Activated naive CD4-positive, alpha-beta T cell treated with anti-CD3 and anti-CD28 coated beads, Interleukin-2, amount 50 U/mL, for 72 hours (primary cell): ENCODE results near the gene CANX. TPM values are rescaled to one million over a fixed set of nuclear protein-coding genes. Genes with fewer than 3 reads are reported as not detected.
"Not testable (repeated sequence)": the region's sequence is repeated elsewhere in the genome, so short reads cannot be mapped to it uniquely, and the experiment has no call there.

Experiments used
- ATAC-seq, 2 donors: fragments of 150-1000 bp; cut with Tn5 transposase; 2 replicates each; pipeline ENCODE4 v1.10.0; 2021; ENCODE audit warnings: mild to moderate bottlenecking in 2 of 2, moderate library complexity in 2 of 2
- DNase-seq, 2 donors: peaks; one replicate each; pipeline ENCODE4 v3.0.0; 2021 to 2022; ENCODE audit warnings: low spot score in 2 of 2
- H3K27ac Mint-ChIP-seq, 2 donors: one replicate each; pipeline ENCODE4 v1.8.0; 2022; ENCODE audit warnings: mild to moderate bottlenecking in 2 of 2, mixed read lengths in 2 of 2
- H3K36me3 Mint-ChIP-seq, 2 donors: one replicate each; pipeline ENCODE4 v1.8.0; 2022; ENCODE audit warnings: mixed read lengths in 2 of 2
- H3K9me3 Mint-ChIP-seq, 2 donors: one replicate each; pipeline ENCODE4 v1.8.0; 2022; ENCODE audit warnings: mixed read lengths in 2 of 2
- total RNA-seq, 2 donors: library from RNA; stranded (reverse); gene quantifications; one replicate each; pipeline ENCODE4 v1.2.3, GENCODE V29; 2022

The CANX gene
- total RNA-seq, 2 donors from 2014 or later = 417 to 484 TPM

DNA sequence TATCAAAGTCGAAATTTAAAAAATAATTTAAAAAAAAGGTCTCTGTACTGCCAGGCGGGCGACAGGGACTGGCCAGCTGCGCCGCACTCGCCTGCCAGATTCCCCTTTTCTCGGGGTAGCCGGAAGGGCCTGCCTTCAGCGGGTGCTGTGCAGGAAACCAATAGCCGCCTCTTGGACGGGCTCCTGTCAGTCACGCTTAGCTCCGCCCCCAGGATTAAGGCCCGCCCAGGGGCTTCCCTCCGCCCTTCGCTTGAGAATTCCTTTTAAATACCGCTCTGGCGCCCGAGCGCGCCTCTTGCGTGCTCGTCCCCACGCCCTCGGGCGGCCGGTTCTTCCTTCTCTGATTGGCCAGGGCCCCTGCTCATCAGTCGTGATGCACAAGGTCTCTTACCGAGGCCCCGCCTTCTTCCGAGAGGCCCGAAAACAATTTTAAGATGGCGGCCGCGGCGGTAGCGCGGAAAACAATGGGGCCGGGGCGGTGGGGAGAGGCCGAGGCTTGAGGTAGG lies 33.7 kb downstream of the CANX start, which contains the start of gene MAML1:
Gene MAML1, plus strand, starts transcription at position 411 of the 506 bp plus-strand sequence. CDS start 291 bp downstream, outside the sequence.
- peak; percentile 99 to 100 for DNase-seq
- peak; percentile 95 for ATAC-seq
- H3K9me3 Mint-ChIP-seq = no peaks in the 10 kb centered on the region
- H3K27ac Mint-ChIP-seq = peak within 1 kb of the TSS; percentile 91 to 97
- peaks cover 15 to 26% of the 10 kb centered on the region in 2 donors for H3K36me3 Mint-ChIP-seq

DNA sequence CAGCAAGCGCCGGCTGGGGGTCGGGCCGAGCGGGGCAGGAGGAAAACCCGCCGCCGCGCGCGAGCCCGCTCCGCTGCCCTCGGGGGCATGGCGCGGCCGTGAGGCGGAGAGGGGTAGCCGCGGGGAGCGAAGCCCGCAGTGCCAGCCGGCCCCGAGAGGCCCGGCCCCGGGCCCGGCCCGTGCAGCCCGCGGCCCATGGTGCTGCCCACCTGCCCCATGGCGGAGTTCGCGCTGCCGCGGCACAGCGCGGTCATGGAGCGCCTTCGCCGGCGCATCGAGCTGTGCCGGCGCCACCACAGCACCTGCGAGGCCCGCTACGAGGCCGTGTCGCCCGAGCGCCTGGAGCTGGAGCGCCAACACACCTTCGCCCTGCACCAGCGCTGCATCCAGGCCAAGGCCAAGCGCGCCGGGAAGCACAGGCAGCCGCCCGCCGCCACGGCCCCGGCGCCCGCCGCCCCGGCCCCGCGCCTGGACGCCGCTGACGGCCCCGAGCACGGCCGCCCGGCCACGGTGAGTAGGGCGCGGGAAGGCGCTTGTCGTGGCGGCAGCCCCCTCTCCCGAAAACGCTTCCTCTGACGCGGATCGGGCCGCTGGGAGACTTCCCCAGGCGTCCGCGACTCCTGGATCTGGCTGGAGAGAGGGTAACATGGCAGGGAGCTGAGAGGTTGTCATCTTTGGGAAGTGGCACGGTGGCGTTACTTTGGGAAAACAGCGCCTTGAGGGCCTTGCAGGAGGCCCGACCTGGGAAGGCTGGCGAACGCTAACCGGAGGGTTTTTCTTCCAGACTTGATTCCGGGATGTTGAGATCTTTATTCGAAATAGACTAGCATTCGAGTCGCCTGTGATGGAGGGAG lies 34.4 kb downstream of the CANX start:
- peaks cover 15 to 33% of the 10 kb centered on the region in 2 donors for H3K36me3 Mint-ChIP-seq
- peak in 1 of 2 donors; percentile 51 for DNase-seq
- peak overlapping the region; percentile 91 to 97 for H3K27ac Mint-ChIP-seq
- H3K9me3 Mint-ChIP-seq = no peaks in the 10 kb centered on the region
- peak; percentile 13 to 41 for ATAC-seq

DNA sequence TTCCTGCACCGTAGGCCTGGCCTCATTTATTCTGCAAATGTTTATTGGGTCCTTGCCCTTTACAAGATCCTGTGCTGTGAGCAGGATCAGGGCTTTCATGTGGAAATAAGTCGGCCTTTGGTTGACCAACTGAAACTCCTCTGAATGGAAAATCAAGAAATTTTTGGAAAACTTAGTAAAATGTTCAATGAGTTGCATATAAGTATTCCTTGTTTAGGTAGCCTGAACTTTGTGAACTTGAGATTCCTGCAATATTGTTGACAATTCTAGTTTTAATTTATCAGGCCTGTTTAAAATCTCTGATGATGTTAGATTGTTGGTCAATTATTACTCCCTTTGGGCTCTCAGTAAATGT lies 35.0 kb downstream of the CANX start:
- ATAC-seq = no peak
- Mint-ChIP-seq H3K27ac (peak overlapping the region; percentile 91 to 97), H3K9me3 (no peaks in the 10 kb centered on the region), H3K36me3 (peaks cover 15 to 39% of the 10 kb centered on the region in 2 donors)
- no peak for DNase-seq

DNA sequence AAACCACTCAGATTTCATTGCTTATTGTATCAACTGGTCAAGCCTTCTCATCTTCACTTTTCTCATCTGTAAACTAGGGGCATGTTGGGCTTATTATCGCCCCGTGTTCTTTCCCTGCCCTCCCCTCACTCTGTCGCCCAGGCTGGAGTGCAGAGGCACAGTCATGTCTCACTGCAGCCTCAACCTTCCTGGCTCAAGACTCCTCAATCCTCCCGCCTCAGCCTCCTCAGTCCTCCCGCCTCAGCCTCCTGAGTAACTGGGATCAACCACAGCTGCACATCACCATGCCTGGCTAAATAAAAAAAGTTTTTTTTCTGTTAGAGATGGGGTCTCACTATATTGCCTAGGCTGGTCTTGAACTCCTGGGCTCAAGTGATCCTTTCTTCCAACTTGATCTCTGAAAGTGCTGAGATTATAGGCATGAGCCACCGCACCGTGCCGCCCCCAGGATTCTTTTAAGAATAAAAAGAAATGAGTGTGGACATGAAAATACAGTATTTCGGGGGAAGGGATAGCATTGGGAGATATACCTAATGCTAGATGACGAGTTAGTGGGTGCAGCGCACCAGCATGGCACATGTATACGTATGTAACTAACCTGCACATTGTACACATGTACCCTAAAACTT lies 35.9 kb downstream of the CANX start:
- ATAC-seq = no peak
- DNase-seq = no peak
- Mint-ChIP-seq H3K9me3 (no peaks in the 10 kb centered on the region), H3K36me3 (peaks cover 15 to 44% of the 10 kb centered on the region in 2 donors), H3K27ac (peak overlapping the region in 1 of 2 donors; percentile 91)

DNA sequence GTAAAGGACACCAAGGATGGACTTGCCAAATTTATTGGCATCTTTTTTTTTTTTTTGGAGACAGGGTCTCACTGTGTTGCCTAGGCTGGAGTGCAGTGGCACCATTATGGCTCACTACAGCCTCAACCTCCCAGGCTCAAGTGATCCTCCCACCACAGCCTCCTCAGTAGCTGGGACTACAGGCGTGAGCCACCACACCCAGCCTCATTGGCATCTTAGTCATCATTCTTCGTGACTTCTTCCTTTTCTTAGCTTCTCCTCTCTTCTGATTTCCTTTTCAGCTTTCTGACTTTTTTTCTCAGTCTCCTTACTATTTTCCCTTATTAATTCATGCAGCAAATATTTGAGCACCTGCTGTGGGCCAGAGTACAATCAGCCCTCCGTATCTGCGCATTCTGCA lies 40.0 kb downstream of the CANX start:
- H3K27ac Mint-ChIP-seq = no peak overlapping the region
- H3K36me3 Mint-ChIP-seq = peaks cover 10 to 41% of the 10 kb centered on the region in 2 donors
- DNase-seq (no peak), ATAC-seq (peak in 1 of 2 donors; percentile 59)
- no peaks in the 10 kb centered on the region for H3K9me3 Mint-ChIP-seq

DNA sequence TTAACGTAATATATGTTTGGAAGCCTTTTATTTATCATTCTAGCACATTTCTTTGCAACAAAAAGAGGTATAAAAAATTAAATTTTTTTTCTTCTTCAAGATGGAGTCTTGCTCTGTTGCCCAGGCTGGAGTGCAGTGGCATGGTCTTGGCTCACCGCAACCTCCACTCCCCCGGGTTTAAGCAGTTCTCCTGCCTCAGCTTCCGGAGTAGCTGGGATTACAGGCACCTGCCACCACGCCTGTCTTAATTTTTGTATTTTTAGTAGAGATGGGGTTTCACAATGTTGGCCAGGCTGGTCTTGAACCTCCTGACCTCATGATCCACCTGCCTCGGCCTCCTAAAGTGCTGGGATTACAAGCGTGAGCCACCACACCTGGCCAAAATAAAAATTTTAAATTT lies 45.3 kb downstream of the CANX start:
- H3K9me3 Mint-ChIP-seq, H3K27ac Mint-ChIP-seq, DNase-seq, ATAC-seq: not testable (repeated sequence)
- peaks cover 0 to 14% of the 10 kb centered on the region in 2 donors for H3K36me3 Mint-ChIP-seq

DNA sequence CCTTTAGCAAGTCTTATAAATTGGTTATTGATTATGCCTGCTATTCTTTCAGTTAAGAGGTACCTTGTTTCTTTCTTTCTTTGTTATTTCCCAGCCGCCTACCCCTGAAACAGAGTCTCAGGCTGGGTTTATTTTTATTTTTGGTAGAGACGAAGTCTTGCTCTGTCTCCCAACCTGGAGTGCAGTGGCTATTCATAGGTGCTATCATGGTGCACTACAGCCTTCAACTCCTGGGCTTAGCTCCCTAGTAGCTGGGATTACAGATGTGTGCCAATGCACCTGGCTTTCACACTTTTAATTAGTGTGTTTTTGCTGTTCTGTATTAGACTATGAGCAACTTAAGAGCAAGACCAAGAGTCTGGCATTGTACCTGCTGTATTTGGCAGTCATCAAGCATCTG lies 48.1 kb downstream of the CANX start:
- Mint-ChIP-seq H3K27ac (no peak overlapping the region), H3K36me3 (peaks cover 0 to 17% of the 10 kb centered on the region in 2 donors), H3K9me3 (no peaks in the 10 kb centered on the region)
- no peak for ATAC-seq
- DNase-seq = no peak

DNA sequence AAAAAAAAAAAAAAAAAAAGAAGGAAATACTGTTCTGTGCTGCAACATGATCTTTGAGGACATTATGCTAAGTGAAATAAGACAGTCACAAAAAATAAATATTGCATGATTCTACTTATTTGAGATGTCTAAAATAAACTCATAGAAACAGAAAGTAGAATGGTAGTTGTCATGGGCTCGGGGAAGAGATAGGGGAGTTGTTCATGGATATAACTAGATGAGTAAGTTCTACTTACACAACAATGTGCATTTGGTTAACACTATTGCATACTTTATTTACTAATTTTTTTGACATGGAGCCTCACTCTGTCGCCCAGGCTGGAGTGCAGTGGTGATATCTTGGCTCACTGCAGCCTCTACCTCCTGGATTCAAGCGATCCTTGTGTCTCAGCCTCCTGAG lies 49.0 kb downstream of the CANX start:
- no peak for ATAC-seq
- Mint-ChIP-seq H3K27ac (no peak overlapping the region), H3K9me3 (no peaks in the 10 kb centered on the region), H3K36me3 (peaks cover 0 to 17% of the 10 kb centered on the region in 2 donors)
- no peak for DNase-seq

DNA sequence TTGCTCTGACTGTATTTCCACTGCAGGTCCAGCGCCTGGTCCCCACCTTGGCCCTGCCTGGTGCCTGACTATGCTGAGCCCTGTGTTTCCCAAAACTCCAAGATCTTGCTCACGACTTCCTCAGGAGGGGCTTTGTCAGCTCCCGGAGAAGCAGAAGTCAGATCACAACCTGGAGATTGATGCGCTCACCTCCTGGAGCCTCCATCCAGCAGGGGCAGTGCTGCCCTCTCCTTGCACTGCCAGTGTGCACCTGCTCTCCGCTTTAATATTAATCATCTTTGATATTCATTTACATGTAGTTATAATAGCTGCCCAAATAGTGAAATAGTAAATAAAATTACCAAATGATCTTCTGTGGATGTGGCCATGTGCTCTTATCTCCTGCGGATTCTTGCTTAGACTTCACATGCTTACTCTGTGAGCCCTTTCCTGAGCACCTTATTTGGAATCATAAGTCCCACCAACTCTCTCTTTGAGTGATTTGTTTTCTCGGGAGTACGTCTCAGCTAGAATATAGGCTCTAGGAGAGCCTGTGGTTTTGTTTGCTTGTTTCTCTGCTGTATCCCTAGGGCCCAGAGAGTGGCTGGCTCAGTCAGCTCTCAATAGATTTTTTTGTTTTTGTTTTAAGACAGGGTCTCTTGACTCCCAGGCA lies 51.2 kb downstream of the CANX start:
- peaks cover 0 to 24% of the 10 kb centered on the region in 2 donors for H3K36me3 Mint-ChIP-seq

DNA sequence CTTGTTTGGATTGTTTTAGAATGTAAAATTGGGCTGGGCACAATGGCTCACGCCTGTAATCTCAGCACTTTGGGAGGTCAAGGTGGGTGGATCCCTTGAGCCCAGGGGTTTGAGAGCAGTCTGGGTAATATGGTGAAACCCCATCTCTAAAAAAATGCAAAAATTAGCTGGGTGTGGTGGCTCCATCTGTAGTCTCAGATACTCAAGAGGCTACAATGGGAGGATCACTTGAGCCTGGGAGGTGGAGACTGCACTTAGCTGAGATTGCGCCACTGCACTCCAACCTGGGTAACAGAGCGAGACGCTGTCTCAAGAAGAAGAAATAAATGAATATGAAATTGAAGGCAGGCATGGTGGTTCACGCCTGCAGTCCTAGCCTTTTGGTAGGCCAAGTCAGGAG lies 55.2 kb downstream of the CANX start:
- ATAC-seq = no peak
- Mint-ChIP-seq H3K9me3 (no peaks in the 10 kb centered on the region), H3K36me3 (peaks cover 0 to 19% of the 10 kb centered on the region in 2 donors), H3K27ac (peak overlapping the region in 1 of 2 donors; percentile 8)
- DNase-seq = no peak

More for the DNA sequence above, 51.2 kb downstream of the CANX start:
- H3K27ac Mint-ChIP-seq = peak overlapping the region in 1 of 2 donors; percentile 46
- DNase-seq (no peak), ATAC-seq (no peak)
- H3K9me3 Mint-ChIP-seq = no peaks in the 10 kb centered on the region

DNA sequence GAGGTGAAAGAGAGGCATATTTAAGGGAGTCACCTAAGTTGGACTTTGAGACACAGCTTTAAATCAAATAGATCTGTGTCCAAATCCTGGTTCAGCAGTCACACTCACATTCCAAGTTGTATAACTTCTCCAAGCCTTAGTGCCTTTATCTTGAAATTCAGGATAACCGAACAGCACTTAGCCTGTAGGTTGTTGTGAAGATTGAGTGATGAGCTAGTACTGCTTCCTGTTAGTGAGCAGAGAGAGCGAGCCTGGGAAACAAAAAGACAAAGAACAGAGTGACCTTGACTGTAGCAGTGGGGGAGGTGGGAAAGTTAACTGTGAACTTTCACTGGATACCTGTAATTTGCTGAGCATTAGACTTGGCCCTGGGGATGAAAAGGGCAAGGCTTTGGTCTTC lies 56.3 kb downstream of the CANX start:
- DNase-seq = no peak
- H3K36me3 Mint-ChIP-seq = peaks cover 0 to 15% of the 10 kb centered on the region in 2 donors
- H3K27ac Mint-ChIP-seq = peak overlapping the region; percentile 8 to 38
- H3K9me3 Mint-ChIP-seq = no peaks in the 10 kb centered on the region
- no peak for ATAC-seq

DNA sequence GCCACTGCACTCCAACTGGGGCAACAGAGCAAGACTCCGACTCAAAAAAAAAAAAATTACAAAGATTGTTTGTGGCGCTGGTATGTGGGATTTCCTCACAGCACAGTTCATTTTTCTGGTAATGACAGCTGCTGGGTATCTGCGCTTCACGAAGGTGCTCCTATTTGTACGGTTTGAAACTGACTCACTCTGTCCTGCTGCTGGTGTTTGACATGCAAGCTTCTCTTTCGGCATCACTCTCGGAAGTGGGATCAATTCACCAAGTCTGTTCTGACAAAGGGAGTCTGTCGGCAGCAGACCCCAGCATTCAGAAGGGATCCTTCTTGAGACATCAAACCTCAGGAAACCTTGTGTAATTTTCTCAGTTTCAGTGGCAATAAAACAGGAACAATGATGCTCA lies 60.2 kb downstream of the CANX start:
- no peaks in the 10 kb centered on the region for H3K9me3 Mint-ChIP-seq
- ATAC-seq = peak; percentile 30 to 46

DNA sequence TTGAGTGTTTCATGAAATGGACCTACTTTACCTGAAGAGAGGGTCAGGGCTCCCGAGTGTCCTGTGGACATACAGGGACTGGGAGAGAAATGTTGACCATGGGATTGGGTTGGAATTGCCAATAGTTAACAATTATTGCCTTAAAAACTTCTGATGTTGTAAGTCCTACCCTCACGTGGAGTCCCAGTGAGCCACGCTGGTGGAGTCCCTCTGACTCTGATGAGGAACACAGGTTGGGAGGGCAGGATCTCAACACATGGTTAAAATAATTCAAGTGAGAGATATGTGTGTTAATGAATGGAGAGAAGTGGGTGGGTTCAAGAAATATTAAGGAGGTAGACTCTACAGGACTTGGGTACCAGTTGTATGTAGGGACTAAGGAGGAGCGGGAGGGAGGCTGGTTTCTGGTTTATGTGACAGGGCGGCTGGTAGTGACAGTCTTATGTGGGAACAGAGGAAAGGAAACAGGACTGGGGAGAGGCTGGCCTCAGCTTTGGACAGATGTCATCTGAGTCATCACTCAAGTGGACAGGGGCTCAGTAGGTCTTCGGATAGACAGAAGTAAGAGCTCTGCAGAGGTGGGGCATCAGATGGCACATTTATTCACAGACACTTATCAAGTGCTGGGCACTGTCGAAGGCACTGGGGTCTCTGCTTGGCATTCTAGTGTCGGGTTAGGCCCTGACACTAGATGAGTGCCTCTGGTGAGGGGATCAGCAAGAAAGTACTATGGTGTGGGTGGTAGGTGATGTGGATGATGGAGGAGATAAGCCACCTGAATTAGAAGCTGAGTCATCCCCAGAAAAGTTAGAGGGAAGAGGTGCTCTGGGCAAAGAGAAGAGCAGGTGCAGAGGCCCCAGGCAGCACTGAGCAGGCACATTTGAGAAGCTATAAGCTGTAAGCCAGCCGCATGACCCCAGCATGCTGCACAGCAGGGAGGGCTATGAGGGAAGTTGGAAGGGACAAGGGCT lies 61.1 kb downstream of the CANX start:
- peak in 1 of 2 donors; percentile 14 for DNase-seq
- peak; percentile 72 to 88 for ATAC-seq
- no peaks in the 10 kb centered on the region for H3K36me3 Mint-ChIP-seq
- peak overlapping the region; percentile 68 to 85 for H3K27ac Mint-ChIP-seq
- H3K9me3 Mint-ChIP-seq = no peaks in the 10 kb centered on the region

More for the DNA sequence above, 60.2 kb downstream of the CANX start:
- Mint-ChIP-seq H3K27ac (peak overlapping the region; percentile 16 to 68), H3K36me3 (no peaks in the 10 kb centered on the region)
- DNase-seq = no peak

DNA sequence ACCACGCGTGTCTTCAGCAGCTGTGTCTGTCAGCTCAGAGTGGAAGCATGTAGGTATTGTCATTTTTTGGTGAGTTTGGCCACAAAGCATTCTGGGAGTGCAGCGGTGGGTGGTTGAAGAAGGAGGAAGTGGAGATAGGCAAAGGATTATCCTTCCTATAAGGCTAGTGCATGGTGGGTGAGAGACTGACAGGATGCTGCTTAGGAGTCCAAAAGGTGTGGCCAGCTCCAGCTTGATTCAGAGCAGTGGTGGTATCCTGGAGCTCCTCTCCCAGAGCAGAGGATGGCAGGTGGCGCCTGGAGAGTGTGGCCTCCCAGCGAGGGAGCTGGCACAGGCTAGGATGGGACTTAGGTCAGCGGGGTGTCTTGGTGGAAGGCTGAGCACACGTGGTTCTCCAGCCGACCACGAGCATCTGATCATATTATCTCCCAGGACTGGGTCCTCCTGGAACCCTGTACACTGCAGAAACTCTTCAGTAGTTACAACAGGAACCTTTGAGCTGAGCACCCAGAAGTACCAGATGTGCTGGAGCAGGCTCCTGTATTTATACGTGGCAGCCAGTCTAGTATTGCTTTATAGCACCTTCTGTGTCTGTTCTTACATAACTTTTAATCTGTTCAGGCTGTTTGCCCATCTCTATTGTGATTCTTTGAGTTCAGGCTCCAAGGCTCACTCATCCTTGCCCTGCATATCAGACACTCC lies 63.5 kb downstream of the CANX start:
- DNase-seq = no peak
- peak overlapping the region in 1 of 2 donors; percentile 54 for H3K27ac Mint-ChIP-seq
- ATAC-seq = peak in 1 of 2 donors; percentile 31
- no peaks in the 10 kb centered on the region for H3K9me3 Mint-ChIP-seq
- peaks cover 0 to 5% of the 10 kb centered on the region in 2 donors for H3K36me3 Mint-ChIP-seq

DNA sequence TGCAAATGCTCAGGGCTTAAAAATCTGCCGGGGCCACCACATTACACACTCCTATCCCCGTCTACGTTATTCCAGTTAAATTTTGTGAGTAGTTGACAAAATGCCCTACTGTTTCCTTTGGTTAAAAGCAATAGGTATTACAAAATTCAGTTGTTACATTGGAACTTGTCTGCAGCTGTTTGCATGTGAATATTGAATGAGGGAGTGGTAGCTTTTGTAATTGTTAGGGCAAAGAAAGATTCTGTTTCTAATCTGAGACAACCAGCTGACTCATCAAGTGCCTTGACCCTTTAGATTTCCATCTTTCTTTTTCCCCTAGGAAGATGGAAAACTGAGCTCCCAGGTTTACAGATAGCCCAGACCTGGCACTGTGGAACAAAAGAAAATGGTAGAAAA lies 64.0 kb downstream of the CANX start:
- Mint-ChIP-seq H3K27ac (no peak overlapping the region), H3K36me3 (peaks cover 0 to 5% of the 10 kb centered on the region in 2 donors), H3K9me3 (no peaks in the 10 kb centered on the region)
- ATAC-seq = no peak
- DNase-seq = no peak
